Neuron (in vitro differentiated cells): ENCODE data around the gene STAT5B.
"Not testable (repeated sequence)": the region's sequence is repeated elsewhere in the genome, so short reads cannot be mapped to it uniquely, and the experiment has no call there.

Experiments
- H2AFZ ChIP-seq: one replicate; pipeline ENCODE4 v1.6.1; 2013; ENCODE audit warnings: low read depth, mild to moderate bottlenecking, inconsistent platforms, low read length, moderate library complexity
- H3K27me3 ChIP-seq: one replicate; pipeline ENCODE4 v1.6.1; 2013; ENCODE audit warnings: low read length; ENCODE audit not compliant: insufficient read depth
- H3K36me3 ChIP-seq: one replicate; pipeline ENCODE4 v1.6.1; 2013; ENCODE audit warnings: low read length; ENCODE audit not compliant: insufficient read depth
- H3K4me1 ChIP-seq: one replicate; pipeline ENCODE4 v1.6.1; 2013; ENCODE audit warnings: low read length; ENCODE audit not compliant: insufficient read depth
- H3K4me3 ChIP-seq: 2 replicates; pipeline ENCODE4 v1.5.1; 2013; ENCODE audit warnings: mild to moderate bottlenecking, low read length, moderate library complexity
- H3K9me3 ChIP-seq: one replicate; pipeline ENCODE4 v1.6.1; 2013; ENCODE audit warnings: low read length

The STAT5B gene

GRCh38 chr17:42193969-42194899 lies 82.0 kb downstream of the STAT5B start, which contains the start of gene GHDC:
TSS of gene GHDC (minus strand) at chr17:42194494. CDS start at chr17:42193581, 913 bp downstream.
- H3K4me1 ChIP-seq = peaks cover 8% of the 10 kb centered on the region
- peak within 1 kb of the TSS; percentile 78 for H3K4me3 ChIP-seq
- H3K36me3 ChIP-seq = no peaks in the 10 kb centered on the region
- no peaks in the 10 kb centered on the region for H3K9me3 ChIP-seq
- H3K27me3 ChIP-seq = no peaks in the 10 kb centered on the region
- H2AFZ ChIP-seq = peak within 1 kb of the TSS; percentile 70

DNA sequence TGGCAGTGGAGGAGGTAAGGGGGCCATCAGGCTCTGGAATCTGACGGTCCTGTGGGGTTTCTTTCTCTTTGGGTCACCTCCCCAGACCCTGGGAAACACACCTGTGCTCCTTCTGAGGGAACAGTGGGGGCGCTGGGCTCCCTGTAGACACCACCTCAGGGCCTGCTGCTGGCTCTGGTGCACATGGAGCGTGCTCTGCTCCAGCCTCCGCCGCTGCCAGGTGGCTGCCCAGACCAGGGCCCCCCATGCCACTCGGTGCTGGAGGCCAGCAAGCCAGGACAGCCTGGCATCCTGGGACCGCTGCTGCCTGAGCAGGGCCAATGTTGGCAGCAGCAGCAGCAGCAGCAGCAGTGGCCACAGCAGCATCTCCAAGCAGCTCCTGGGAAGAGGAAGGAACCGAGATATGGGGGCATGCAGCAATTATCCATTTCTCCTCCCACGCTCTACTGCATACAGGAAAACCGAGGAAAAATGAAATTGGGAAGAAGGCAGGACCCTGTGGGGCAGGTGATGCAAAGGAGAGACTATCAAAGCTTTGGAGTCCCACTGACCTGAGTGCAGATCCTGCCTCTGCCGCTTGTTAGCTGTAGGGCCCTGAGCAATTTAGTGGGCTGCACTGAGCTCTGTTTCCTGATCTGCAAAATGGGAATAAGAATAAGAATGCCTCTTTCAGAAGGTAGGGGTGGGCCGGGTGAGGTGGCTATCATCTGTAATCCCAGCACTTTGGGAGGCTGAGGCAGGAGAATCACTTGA lies 82.8 kb downstream of the STAT5B start:
- no peak overlapping the region for H2AFZ ChIP-seq
- H3K4me3 ChIP-seq = peak overlapping the region; percentile 78
- no peaks in the 10 kb centered on the region for H3K27me3 ChIP-seq
- H3K36me3 ChIP-seq = no peaks in the 10 kb centered on the region
- H3K4me1 ChIP-seq = peaks cover 8% of the 10 kb centered on the region
- H3K9me3 ChIP-seq = no peaks in the 10 kb centered on the region

DNA sequence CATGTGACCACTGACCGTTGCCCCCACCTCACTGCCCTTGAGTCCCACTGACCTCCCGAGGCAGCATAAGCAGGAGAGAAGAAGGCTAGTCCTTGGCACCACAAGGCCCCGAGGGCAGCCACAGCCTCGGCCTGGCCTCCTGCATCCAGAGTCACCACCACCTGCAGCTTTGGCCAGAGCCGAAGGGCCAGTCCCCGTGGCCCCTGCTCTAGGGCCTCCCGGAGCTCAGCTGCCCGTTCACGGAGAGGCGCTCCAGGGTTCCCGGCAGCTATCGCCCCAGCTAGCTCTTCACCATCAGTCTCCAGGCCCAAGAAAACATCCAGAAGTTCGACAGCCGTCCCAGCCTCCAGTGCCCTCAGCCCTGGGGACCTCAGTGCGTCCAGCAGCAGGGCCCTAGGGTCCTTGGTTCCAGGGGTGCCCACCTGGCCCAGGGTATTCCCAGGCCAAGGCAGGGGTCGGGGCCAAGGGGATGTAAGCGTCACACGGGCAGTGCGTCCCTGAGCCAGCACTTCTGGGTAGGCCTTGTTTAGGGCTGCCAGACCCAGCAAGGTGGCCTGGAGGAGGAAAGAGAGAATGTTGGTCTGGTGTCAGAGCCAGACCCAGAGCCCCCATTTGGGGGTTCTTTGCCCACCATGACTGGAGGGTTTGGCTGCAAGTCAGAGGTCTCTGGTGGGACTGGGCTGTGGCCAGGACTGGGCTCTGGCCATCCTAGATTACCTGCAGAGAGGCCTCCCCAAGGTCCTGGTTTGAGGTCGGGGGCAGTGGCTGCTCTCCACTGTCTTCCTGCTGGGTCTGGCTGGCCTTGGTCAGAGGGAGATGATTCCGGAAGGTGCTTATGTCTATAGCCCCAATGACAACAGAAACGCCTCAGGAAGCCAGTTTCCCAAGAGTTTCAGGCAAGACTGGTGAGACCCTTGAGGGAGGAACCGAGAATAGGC lies 83.7 kb downstream of the STAT5B start:
- peaks cover 8% of the 10 kb centered on the region for H3K4me1 ChIP-seq
- no peaks in the 10 kb centered on the region for H3K9me3 ChIP-seq
- no peak overlapping the region for H2AFZ ChIP-seq
- no peaks in the 10 kb centered on the region for H3K27me3 ChIP-seq
- no peaks in the 10 kb centered on the region for H3K36me3 ChIP-seq
- no peak overlapping the region for H3K4me3 ChIP-seq

- peaks cover 8% of the 10 kb centered on the region for H3K4me1 ChIP-seq
- no peaks in the 10 kb centered on the region for H3K36me3 ChIP-seq
- H3K4me3 ChIP-seq = no peak overlapping the region
- H2AFZ ChIP-seq = no peak overlapping the region
- H3K27me3 ChIP-seq = no peaks in the 10 kb centered on the region
- H3K9me3 ChIP-seq = no peaks in the 10 kb centered on the region
Observed at GRCh38 chr17:42191275-42191608, 84.9 kb downstream of the STAT5B start.

DNA sequence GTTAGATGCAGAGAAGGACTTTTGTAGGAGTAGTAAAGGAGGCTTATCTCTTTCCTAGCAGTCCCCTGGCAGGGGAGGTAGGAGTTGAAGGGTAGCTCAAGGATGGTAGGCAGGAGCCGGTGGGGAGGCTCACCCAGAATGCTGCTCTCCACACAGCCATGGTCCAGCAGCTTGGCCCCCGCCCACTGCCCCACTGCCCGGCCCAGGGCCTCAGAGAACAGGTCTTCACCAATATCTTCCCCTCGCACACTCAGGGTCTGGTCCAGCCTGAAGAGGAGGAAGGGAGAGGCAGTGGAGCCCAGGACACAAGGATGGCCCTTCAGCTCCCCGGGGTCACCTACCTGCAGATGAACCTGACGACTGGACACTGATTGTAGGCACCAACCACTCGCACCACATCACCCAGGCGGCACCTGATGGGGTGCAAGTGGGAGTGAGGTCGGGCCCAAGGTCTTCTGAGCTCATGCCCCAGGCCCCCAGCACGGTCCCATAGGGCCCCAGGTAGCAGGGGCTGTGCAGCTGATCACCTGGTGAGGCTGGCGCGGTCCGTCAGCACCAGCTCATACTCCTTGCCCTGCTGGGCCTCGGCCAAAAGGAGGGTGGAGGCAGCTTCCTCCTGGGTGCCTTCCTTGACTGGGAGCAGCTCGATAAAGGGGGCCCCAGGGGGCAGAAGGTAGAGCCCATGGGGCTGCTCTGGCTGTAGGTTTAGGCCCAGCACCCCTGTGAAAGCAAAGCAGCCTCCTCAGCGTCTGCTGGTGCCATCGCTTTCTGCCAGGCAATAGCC lies 85.5 kb downstream of the STAT5B start:
- Histone ChIP-seq H3K4me1 (peaks cover 13% of the 10 kb centered on the region), H3K36me3 (no peaks in the 10 kb centered on the region), H3K27me3 (no peaks in the 10 kb centered on the region), H3K9me3 (no peaks in the 10 kb centered on the region), H3K4me3 (no peak overlapping the region), H2AFZ (no peak overlapping the region)

DNA sequence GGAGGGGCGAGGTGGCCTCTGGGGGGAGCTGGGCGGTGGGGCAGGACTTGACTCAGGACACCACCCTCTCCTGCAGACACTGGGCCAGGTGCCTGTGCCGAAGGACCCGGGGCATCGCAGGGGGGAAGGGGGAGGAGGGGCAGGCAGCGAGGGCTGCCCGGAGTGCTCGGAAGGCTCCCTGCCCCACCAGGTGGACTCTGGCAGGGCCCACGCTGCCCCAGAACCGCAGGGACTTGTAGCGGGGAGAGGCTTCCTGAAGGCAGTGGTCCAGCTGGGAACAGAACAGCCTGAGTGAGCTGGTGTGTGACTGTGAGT lies 86.6 kb downstream of the STAT5B start:
- no peak overlapping the region for H3K4me3 ChIP-seq
- no peaks in the 10 kb centered on the region for H3K27me3 ChIP-seq
- no peaks in the 10 kb centered on the region for H3K9me3 ChIP-seq
- no peak overlapping the region for H2AFZ ChIP-seq
- H3K36me3 ChIP-seq = no peaks in the 10 kb centered on the region
- H3K4me1 ChIP-seq = peaks cover 24% of the 10 kb centered on the region

- Histone ChIP-seq H3K27me3 (no peaks in the 10 kb centered on the region), H3K9me3 (no peaks in the 10 kb centered on the region), H3K4me3 (no peak overlapping the region), H3K36me3 (no peaks in the 10 kb centered on the region), H2AFZ (no peak overlapping the region), H3K4me1 (peaks cover 25% of the 10 kb centered on the region)
Observed at GRCh38 chr17:42188749-42189650, 87.2 kb downstream of the STAT5B start.

DNA sequence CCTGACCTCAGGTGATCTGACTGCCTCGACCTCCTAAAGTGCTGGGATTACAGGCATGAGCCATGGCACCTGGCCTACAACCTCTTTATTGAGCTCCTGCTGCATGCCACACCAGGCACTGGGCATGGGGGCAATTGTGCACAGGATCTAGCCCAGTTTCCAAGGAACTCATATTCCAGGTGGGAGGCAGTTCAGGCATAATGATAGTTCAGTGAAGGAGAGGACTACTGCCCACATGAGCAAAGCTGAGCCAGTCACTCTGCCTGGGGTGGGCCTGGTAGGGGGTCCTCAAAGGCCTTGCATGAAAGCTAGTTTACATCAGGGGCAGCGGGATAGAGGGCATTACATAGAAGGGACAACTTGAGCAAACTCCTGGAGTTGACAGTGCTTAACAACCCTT lies 88.4 kb downstream of the STAT5B start:
- H3K36me3 ChIP-seq = no peaks in the 10 kb centered on the region
- no peak overlapping the region for H2AFZ ChIP-seq
- no peak overlapping the region for H3K4me3 ChIP-seq
- H3K4me1 ChIP-seq = peaks cover 27% of the 10 kb centered on the region
- no peaks in the 10 kb centered on the region for H3K27me3 ChIP-seq
- H3K9me3 ChIP-seq = no peaks in the 10 kb centered on the region

DNA sequence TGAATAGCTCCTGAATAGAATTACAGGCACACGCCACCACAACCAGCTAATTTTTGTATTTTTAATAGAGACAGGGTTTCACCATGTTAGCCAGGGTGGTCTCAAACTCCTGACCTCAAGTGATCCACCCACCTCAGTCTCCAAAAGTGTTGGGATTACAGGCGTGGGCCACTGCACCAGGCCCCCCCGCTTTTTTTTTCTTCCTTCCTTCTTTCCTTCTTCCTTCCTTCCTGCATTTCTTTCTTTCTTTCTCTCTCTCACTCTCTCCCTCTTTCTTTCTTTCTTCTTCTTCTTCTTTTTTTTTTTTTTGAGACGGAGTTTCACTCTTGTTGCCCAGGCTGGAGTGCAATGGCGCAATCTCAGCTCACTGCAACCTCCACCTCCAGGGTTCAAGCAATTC lies 90.0 kb downstream of the STAT5B start:
- H2AFZ ChIP-seq = peak overlapping the region; percentile 56
- H3K36me3 ChIP-seq, H3K4me3 ChIP-seq, H3K27me3 ChIP-seq, H3K9me3 ChIP-seq: not testable (repeated sequence)
- H3K4me1 ChIP-seq = peaks cover 27% of the 10 kb centered on the region

GRCh38 chr17:42185621-42185930 lies 90.6 kb downstream of the STAT5B start:
- peaks cover 15% of the 10 kb centered on the region for H3K27me3 ChIP-seq
- H3K9me3 ChIP-seq = no peaks in the 10 kb centered on the region
- no peaks in the 10 kb centered on the region for H3K36me3 ChIP-seq
- peak overlapping the region; percentile 28 for H3K4me3 ChIP-seq
- peaks cover 34% of the 10 kb centered on the region for H3K4me1 ChIP-seq
- H2AFZ ChIP-seq = peak overlapping the region; percentile 56

GRCh38 chr17:42184713-42185620 lies 91.2 kb downstream of the STAT5B start, which contains the start of gene HCRT:
TSS of gene HCRT (minus strand) at chr17:42185452. CDS start at chr17:42185365, 87 bp downstream.
- Histone ChIP-seq H3K9me3 (no peaks in the 10 kb centered on the region), H2AFZ (peak within 1 kb of the TSS; percentile 86), H3K27me3 (peaks cover 20% of the 10 kb centered on the region), H3K36me3 (no peaks in the 10 kb centered on the region), H3K4me3 (peak within 1 kb of the TSS; percentile 28), H3K4me1 (peaks cover 39% of the 10 kb centered on the region)
